Measurements from ENCODE around the gene NAMPT.

DNA sequence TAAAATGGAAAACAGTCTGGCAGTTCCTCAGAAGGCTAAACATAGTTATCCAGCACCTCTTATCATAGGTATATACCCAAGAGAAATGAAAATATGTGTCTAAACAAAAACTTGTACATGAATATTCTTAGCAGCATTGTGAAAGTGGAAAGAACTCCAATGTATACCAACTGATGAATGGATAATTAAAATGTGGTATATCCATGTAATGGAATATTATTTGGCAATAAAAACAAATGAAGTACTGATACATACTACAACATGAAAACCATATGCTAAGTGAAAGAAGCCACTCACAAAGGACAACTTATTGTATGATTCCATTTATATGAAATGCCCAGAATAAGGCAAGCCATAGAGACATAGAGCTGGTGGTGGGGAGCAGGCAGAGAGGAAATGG lies 32.2 kb upstream of the NAMPT start:
- TF ChIP-seq, protein P1, sequence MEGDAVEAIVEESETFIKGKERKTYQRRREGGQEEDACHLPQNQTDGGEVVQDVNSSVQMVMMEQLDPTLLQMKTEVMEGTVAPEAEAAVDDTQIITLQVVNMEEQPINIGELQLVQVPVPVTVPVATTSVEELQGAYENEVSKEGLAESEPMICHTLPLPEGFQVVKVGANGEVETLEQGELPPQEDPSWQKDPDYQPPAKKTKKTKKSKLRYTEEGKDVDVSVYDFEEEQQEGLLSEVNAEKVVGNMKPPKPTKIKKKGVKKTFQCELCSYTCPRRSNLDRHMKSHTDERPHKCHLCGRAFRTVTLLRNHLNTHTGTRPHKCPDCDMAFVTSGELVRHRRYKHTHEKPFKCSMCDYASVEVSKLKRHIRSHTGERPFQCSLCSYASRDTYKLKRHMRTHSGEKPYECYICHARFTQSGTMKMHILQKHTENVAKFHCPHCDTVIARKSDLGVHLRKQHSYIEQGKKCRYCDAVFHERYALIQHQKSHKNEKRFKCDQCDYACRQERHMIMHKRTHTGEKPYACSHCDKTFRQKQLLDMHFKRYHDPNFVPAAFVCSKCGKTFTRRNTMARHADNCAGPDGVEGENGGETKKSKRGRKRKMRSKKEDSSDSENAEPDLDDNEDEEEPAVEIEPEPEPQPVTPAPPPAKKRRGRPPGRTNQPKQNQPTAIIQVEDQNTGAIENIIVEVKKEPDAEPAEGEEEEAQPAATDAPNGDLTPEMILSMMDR (IDR thresholded peaks at IDR 0.05): no peak
- no peak for TF ChIP-seq POLR2A (IDR thresholded peaks at IDR 0.05)

All from thyroid gland (tissue), 4 donors.